ENCODE results near the gene LCA5L. TPM values are rescaled to one million over a fixed set of nuclear protein-coding genes. Genes with fewer than 3 reads are reported as not detected.

The LCA5L gene
- total and polyA plus RNA-seq, 8 donors: 1.7 to 6.3 (median 3.7) TPM

- Histone ChIP-seq H3K27ac (peak overlapping the region; percentile 87 to 90), H3K4me3 (peak overlapping the region; percentile 86 to 95), H3K9me3 (no peaks in the 10 kb centered on the region), H3K27me3 (no peaks in the 10 kb centered on the region), H3K36me3 (no peaks in the 10 kb centered on the region), H3K4me1 (peaks cover 3 to 14% of the 10 kb centered on the region in 2 donors)
- DNase-seq: peak in 3 of 4 donors; percentile 41 to 60 (median 50)
- intact Hi-C loops (cut with DNase I): no loop called here
- TF ChIP-seq CTCF (IDR thresholded peaks at IDR 0.05): no peak
- ATAC-seq: peak; percentile 55
These were observed 977 bp downstream of the LCA5L start for GRCh38 chr21:39444421-39445180.

- H3K4me3 ChIP-seq: no peak overlapping the region
- intact Hi-C loops (cut with DNase I): no loop called here
- peak; percentile 46 to 55 for TF ChIP-seq CTCF (IDR thresholded peaks at IDR 0.05)
- H3K4me1 ChIP-seq: peaks cover 3 to 14% of the 10 kb centered on the region in 2 donors
- DNase-seq (peak in 1 of 4 donors; percentile 44), ATAC-seq (no peak)
- no peaks in the 10 kb centered on the region for H3K27me3 ChIP-seq
- no peaks in the 10 kb centered on the region for H3K36me3 ChIP-seq
- H3K27ac ChIP-seq: no peak overlapping the region
- no peaks in the 10 kb centered on the region for H3K9me3 ChIP-seq
These were observed 3.8 kb downstream of the LCA5L start for GRCh38 chr21:39441502-39442475.

GRCh38 chr21:39439232-39439631, 6.3 kb downstream of the LCA5L start:
- no peak overlapping the region for H3K27ac ChIP-seq
- TF ChIP-seq CTCF (IDR thresholded peaks at IDR 0.05): no peak
- no peak for DNase-seq
- no peak overlapping the region for H3K4me3 ChIP-seq
- H3K4me1 ChIP-seq: peaks cover 0 to 2% of the 10 kb centered on the region in 2 donors
- no peaks in the 10 kb centered on the region for H3K36me3 ChIP-seq
- no peaks in the 10 kb centered on the region for H3K27me3 ChIP-seq
- no peak for ATAC-seq
- intact Hi-C loops (cut with DNase I): no loop called here
- H3K9me3 ChIP-seq: no peaks in the 10 kb centered on the region

- intact Hi-C loops (cut with DNase I): no loop called here
- Histone ChIP-seq H3K4me3 (no peak overlapping the region), H3K27ac (no peak overlapping the region), H3K9me3 (no peaks in the 10 kb centered on the region), H3K4me1 (no peaks in the 10 kb centered on the region), H3K27me3 (no peaks in the 10 kb centered on the region), H3K36me3 (no peaks in the 10 kb centered on the region)
- TF ChIP-seq CTCF (IDR thresholded peaks at IDR 0.05): no peak
- ATAC-seq: no peak
- no peak for DNase-seq
These were observed 10.6 kb downstream of the LCA5L start for GRCh38 chr21:39434950-39435349.

- no peaks in the 10 kb centered on the region for H3K9me3 ChIP-seq
- no peak for TF ChIP-seq CTCF (IDR thresholded peaks at IDR 0.05)
- DNase-seq (no peak), ATAC-seq (no peak)
- no peaks in the 10 kb centered on the region for H3K4me1 ChIP-seq
- no peak overlapping the region for H3K27ac ChIP-seq
- no peaks in the 10 kb centered on the region for H3K36me3 ChIP-seq
- intact Hi-C loops (cut with DNase I): no loop called here
- no peak overlapping the region for H3K4me3 ChIP-seq
- H3K27me3 ChIP-seq: no peaks in the 10 kb centered on the region
These were observed 14.6 kb downstream of the LCA5L start for GRCh38 chr21:39430954-39431353.
